T-helper 9 cell (primary cell): ENCODE data around the gene RAC3.

Experiments used
- DNase-seq: peaks from one replicate; pipeline ENCODE4 v3.0.0-alpha.2; 2020

The RAC3 gene

DNA sequence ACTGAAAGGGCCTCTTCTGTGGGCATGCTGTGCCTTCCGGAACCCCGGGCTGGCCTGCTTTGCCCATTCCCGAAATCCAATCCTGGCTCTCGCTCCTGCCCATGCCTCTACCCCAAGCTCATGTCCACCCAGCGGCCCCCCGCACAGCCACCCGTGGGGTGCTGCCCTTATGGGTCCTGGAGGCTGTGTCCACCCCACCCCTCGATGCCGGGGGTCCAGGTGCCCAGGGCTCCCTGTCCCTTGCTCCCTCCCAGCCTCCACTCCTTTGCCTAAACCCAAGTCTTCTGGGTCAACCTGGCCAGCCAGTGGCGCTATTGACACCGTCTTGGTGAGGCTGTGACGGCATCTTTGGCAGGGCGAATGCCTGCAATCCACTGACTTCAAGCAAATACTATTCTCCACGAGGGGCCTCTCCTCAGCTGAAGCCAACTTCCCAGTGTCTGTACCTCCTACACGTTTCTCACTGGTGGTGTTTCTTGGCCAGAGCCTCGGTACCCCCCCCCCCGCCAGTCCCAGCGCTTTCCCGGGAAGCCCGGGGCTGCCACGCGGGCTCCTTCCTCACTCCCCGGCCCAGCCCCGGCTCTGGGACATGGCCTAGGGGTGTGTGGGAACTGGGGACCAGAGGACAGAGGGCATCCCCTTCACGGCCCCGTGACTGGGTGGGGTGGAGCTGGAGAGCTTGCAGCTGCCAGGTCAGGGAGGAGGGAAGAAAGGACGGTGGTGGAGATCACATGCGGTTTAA, 46.3 kb downstream of the RAC3 start:
- no peak for DNase-seq

DNA sequence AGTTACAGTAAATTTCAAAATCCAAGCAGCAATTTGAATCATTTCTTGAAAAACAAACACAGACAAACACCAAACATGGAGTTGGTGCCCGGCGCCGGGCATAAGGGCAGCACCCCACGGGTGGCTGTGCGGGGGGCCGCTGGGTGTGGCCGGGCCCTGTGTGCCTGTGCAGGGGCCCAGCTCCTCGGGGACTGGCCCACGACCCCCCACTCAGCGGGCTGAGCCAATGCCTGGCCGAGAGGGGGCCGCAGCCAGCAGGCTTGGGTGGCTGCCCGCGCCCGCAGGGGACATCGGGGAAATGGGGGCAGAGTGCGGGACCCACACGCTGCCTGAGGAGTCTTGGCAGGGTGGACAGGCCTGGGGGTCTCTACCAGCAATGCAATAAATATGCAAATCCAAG, 47.0 kb downstream of the RAC3 start:
- DNase-seq: no peak

DNA sequence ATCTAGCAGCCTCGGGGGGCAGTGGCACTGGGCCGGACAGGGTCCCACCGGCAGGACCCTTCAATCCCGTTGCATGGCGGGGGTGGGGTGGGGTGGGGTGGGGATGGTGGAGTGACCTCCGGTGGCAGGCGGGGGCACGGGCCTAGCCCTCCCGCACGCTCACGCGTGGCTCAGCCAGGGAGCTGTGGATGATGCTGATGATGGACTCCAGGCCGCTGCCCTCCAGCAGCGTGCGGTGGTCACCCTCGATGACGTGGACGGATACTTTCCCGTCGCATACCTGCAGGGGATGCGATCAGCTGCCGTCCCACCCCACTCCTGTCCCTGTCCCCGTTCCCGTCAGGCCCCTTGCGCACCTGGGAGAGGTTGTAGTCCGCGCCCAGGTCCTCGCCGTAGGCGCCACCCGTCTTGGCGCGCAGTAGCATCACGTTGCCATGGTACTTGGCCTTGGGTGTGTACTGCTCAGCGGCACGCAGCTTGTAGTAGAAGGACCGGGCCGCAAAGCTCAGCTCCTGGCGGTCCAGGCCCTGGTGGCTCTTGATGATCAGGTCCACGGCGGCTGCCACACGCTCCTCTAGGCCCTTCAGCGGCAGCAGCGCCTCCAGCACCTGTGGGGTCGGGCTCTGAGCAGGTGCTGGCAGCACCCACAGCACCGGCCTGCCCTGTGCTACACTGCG, 47.7 kb downstream of the RAC3 start:
- no peak for DNase-seq

GRCh38 chr17:82080048-82080788, 48.7 kb downstream of the RAC3 start:
- DNase-seq: no peak

DNA sequence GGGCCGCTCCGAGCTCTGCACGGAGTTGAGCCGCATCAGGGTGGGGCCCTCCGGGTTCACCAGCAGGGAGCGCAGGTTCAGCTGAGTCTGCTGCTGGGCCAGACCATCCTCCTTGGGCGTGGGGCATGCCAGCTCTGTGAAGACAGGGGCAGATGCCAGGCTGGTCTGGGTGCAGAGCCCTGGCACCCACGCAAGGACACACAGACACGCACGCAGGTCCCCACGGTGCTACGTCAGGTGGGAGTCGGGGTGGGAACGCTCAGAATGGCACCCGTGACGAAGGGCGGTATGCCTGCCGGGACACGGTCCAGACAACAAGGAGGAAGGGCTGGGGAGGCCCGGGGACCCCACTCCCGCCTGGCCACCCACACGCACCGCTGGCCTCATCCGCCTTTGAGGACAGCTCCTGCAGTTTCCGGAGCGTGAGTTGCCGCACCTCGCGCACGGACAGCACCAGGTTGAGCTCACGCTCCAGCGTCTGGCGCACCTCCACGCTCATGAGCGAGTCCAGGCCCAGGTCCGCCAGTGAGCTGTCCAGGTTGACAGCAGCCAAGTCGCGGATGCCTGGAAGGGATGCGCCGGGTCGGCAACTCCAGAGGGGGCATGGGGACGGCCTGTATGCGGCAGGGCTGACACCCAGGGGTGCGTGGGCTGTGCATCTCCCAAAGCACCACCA, 49.4 kb downstream of the RAC3 start:
- no peak for DNase-seq

- no peak for DNase-seq
Observed at GRCh38 chr17:82081546-82081945, 50.1 kb downstream of the RAC3 start.

- DNase-seq: no peak
Observed at GRCh38 chr17:82081966-82082365, 50.5 kb downstream of the RAC3 start.

DNA sequence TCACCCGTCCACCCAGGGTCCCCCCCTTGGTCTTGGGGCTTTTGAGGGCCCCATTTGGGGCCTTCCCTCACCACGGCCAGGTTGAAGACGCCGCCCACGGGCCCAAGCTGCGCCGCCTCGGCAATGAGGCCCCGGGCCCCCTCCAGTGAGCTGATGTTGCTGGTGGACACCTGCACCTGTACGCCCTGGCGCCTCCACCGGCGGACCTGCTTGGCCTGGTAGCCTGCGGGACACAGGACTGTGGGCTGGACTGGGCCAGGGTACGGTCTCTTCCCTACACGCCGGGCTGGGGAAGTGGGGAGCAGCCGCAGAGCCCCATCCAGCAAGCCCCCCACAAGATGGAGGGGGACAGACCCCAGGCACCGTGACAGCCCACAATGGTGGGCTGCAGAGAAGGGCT, 51.0 kb downstream of the RAC3 start:
- no peak for DNase-seq

GRCh38 chr17:82083009-82083408, 51.5 kb downstream of the RAC3 start:
- no peak for DNase-seq
